Measurements from ENCODE around the gene SLC25A1.
A peak's percentile ranks its signal among the peaks of the same experiment; 100 is the strongest.

The SLC25A1 gene

GRCh38 chr22:19180234-19180633 is 1.7 kb upstream of the SLC25A1 start:
- DNase-seq, result no peak
- Histone ChIP-seq H3K18ac (ENCODE audit: low read depth in 1 of 2, low read length in 2 of 2) (no peak overlapping the region), H2AK5ac (ENCODE audit: low read length, severe bottlenecking) (no peak overlapping the region), H2BK5ac (ENCODE audit: low read depth, low read length, poor library complexity, severe bottlenecking) (no peak overlapping the region), H2AFZ (ENCODE audit: low read depth, low read length) (no peak overlapping the region), H2BK12ac (ENCODE audit: low read length in 2 of 2) (no peak overlapping the region), H2BK120ac (ENCODE audit: low read depth, low read length) (no peak overlapping the region), H3K4me2 (ENCODE audit: low read length, poor library complexity, severe bottlenecking) (no peak overlapping the region), H3K23ac (ENCODE audit: low read length in 2 of 2) (peak overlapping the region in 1 of 2 experiments; percentile 14), H3K36me3 (ENCODE audit: control insufficient read depth in 1 of 2, insufficient read depth in 2 of 2, low read depth in 1 of 2, low read length in 2 of 2) (peaks cover 15 to 43% of the 10 kb centered on the region in 2 experiments), H3K14ac (ENCODE audit: low read length in 2 of 2) (no peak overlapping the region), H3K9me3 (ENCODE audit: control insufficient read depth, low read length) (no peaks in the 10 kb centered on the region), H4K8ac (ENCODE audit: low read length) (no peak overlapping the region), H3K9ac (ENCODE audit: low read length) (no peak overlapping the region), H3K79me1 (replicated peaks; ENCODE audit: low read length, poor library complexity, severe bottlenecking) (peaks cover 14% of the 10 kb centered on the region), H2BK15ac (ENCODE audit: low read depth, poor library complexity, severe bottlenecking) (no peak overlapping the region), H3K27me3 (ENCODE audit: control insufficient read depth in 1 of 2, insufficient read depth in 1 of 2, low read length in 2 of 2) (no peaks in the 10 kb centered on the region), H3K27ac (ENCODE audit: low read length, poor library complexity, severe bottlenecking) (no peak overlapping the region), H4K91ac (ENCODE audit: low read length) (no peak overlapping the region), H3K4me3 (ENCODE audit: insufficient read depth in 1 of 2, low read depth in 1 of 2, low read length in 2 of 2) (no peak overlapping the region), H3K4me1 (ENCODE audit: control insufficient read depth, insufficient read depth, low read depth, low read length) (peaks cover 32% of the 10 kb centered on the region), H3K4ac (ENCODE audit: low read depth in 1 of 2, low read length in 2 of 2) (no peak overlapping the region)
- 96% methylated on average over 9 of the region's 9 CpGs for WGBS

GRCh38 chr22:19179497-19180048 is 1.0 kb upstream of the SLC25A1 start:
- H3K27ac ChIP-seq (ENCODE audit: low read length, poor library complexity, severe bottlenecking), result peak overlapping the region; percentile 37
- H4K8ac ChIP-seq (ENCODE audit: low read length), result peak overlapping the region; percentile 78
- no peaks in the 10 kb centered on the region for H3K27me3 ChIP-seq (ENCODE audit: control insufficient read depth in 1 of 2, insufficient read depth in 1 of 2, low read length in 2 of 2)
- H3K4me2 ChIP-seq (ENCODE audit: low read length, poor library complexity, severe bottlenecking), result peak overlapping the region; percentile 87
- WGBS, result 49% methylated on average over 15 of the region's 15 CpGs
- no peak overlapping the region for H3K23ac ChIP-seq (ENCODE audit: low read length in 2 of 2)
- H2BK12ac ChIP-seq (ENCODE audit: low read length in 2 of 2), result no peak overlapping the region
- H3K18ac ChIP-seq (ENCODE audit: low read depth in 1 of 2, low read length in 2 of 2), result peak overlapping the region in 1 of 2 experiments; percentile 77
- H2BK120ac ChIP-seq (ENCODE audit: low read depth, low read length), result no peak overlapping the region
- peak overlapping the region; percentile 79 for H2AFZ ChIP-seq (ENCODE audit: low read depth, low read length)
- no peaks in the 10 kb centered on the region for H3K9me3 ChIP-seq (ENCODE audit: control insufficient read depth, low read length)
- H2BK5ac ChIP-seq (ENCODE audit: low read depth, low read length, poor library complexity, severe bottlenecking), result no peak overlapping the region
- peaks cover 37% of the 10 kb centered on the region for H3K4me1 ChIP-seq (ENCODE audit: control insufficient read depth, insufficient read depth, low read depth, low read length)
- H2BK15ac ChIP-seq (ENCODE audit: low read depth, poor library complexity, severe bottlenecking), result peak overlapping the region; percentile 12
- peaks cover 14% of the 10 kb centered on the region for H3K79me1 ChIP-seq (replicated peaks; ENCODE audit: low read length, poor library complexity, severe bottlenecking)
- H3K4ac ChIP-seq (ENCODE audit: low read depth in 1 of 2, low read length in 2 of 2), result peak overlapping the region; percentile 20 to 70
- H2AK5ac ChIP-seq (ENCODE audit: low read length, severe bottlenecking), result no peak overlapping the region
- H3K36me3 ChIP-seq (ENCODE audit: control insufficient read depth in 1 of 2, insufficient read depth in 2 of 2, low read depth in 1 of 2, low read length in 2 of 2), result peaks cover 15 to 47% of the 10 kb centered on the region in 2 experiments
- H3K14ac ChIP-seq (ENCODE audit: low read length in 2 of 2), result no peak overlapping the region
- peak overlapping the region; percentile 22 for H4K91ac ChIP-seq (ENCODE audit: low read length)
- peak overlapping the region; percentile 82 for H3K9ac ChIP-seq (ENCODE audit: low read length)
- peak; percentile 86 for DNase-seq
- H3K4me3 ChIP-seq (ENCODE audit: insufficient read depth in 1 of 2, low read depth in 1 of 2, low read length in 2 of 2), result peak overlapping the region in 1 of 2 experiments; percentile 80

DNA sequence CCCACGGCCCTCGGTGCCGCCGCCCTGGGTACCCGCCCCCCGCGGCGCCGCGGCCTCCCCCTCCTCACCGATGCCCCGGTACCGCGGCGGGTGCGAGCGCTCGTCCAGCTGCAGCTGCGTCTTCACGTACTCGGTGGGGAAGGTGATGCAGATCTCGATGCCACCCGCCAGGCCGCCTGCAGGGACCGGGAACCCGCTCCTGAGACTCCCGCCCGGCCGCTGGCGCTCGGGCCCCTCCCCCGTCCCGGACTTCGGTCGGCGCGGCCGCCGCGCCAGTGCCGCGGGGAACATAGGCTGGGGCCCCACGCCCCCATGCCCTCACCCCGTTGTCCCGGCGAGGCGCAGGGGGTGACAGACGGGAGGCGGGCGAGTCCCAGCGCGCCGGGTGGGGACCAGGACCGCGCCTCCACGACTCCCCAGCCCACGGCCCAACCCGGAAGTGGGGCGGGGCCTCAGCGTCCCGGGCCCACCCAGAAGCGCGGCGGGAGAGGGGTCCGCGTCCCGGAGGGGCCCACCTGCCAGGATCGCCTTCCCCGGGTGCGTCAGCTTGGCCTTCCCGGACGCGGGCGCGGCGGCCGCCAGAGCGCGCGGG is 375 bp downstream of the SLC25A1 start:
- Histone ChIP-seq H4K8ac (ENCODE audit: low read length) (peak overlapping the region; percentile 76), H3K27me3 (ENCODE audit: control insufficient read depth in 1 of 2, insufficient read depth in 1 of 2, low read length in 2 of 2) (no peaks in the 10 kb centered on the region), H2AFZ (ENCODE audit: low read depth, low read length) (peak overlapping the region; percentile 56), H2AK5ac (ENCODE audit: low read length, severe bottlenecking) (no peak overlapping the region), H3K27ac (ENCODE audit: low read length, poor library complexity, severe bottlenecking) (no peak overlapping the region), H3K4me1 (ENCODE audit: control insufficient read depth, insufficient read depth, low read depth, low read length) (peaks cover 51% of the 10 kb centered on the region), H3K18ac (ENCODE audit: low read depth in 1 of 2, low read length in 2 of 2) (peak overlapping the region; percentile 81 to 95), H3K14ac (ENCODE audit: low read length in 2 of 2) (peak overlapping the region in 1 of 2 experiments; percentile 96), H3K4me3 (ENCODE audit: insufficient read depth in 1 of 2, low read depth in 1 of 2, low read length in 2 of 2) (peak overlapping the region; percentile 82 to 90), H3K4ac (ENCODE audit: low read depth in 1 of 2, low read length in 2 of 2) (peak overlapping the region; percentile 57 to 93), H3K36me3 (ENCODE audit: control insufficient read depth in 1 of 2, insufficient read depth in 2 of 2, low read depth in 1 of 2, low read length in 2 of 2) (peaks cover 15 to 52% of the 10 kb centered on the region in 2 experiments), H3K79me1 (replicated peaks; ENCODE audit: low read length, poor library complexity, severe bottlenecking) (peaks cover 14% of the 10 kb centered on the region), H3K23ac (ENCODE audit: low read length in 2 of 2) (peak overlapping the region in 1 of 2 experiments; percentile 93), H2BK5ac (ENCODE audit: low read depth, low read length, poor library complexity, severe bottlenecking) (peak overlapping the region; percentile 33), H2BK15ac (ENCODE audit: low read depth, poor library complexity, severe bottlenecking) (peak overlapping the region; percentile 71), H3K4me2 (ENCODE audit: low read length, poor library complexity, severe bottlenecking) (peak overlapping the region; percentile 88), H3K9me3 (ENCODE audit: control insufficient read depth, low read length) (no peaks in the 10 kb centered on the region), H3K9ac (ENCODE audit: low read length) (peak overlapping the region; percentile 81), H2BK12ac (ENCODE audit: low read length in 2 of 2) (peak overlapping the region in 1 of 2 experiments; percentile 72), H2BK120ac (ENCODE audit: low read depth, low read length) (peak overlapping the region; percentile 82), H4K91ac (ENCODE audit: low read length) (peak overlapping the region; percentile 90)
- peak; percentile 51 for DNase-seq
- WGBS, result 0% methylated on average over 40 of the region's 80 CpGs
